LNCAP (cell line): Measurements from ENCODE around the gene NKAIN2.
A peak's percentile ranks its signal among the peaks of the same experiment; 100 is the strongest.

Source experiments
- CTCF ChIP-seq: fragments of 450-650 bp; IDR thresholded peaks from 2 replicates; pipeline ENCODE4 v1.5.1; 2017; ENCODE audit warnings: mild to moderate bottlenecking

NKAIN2 gene

DNA sequence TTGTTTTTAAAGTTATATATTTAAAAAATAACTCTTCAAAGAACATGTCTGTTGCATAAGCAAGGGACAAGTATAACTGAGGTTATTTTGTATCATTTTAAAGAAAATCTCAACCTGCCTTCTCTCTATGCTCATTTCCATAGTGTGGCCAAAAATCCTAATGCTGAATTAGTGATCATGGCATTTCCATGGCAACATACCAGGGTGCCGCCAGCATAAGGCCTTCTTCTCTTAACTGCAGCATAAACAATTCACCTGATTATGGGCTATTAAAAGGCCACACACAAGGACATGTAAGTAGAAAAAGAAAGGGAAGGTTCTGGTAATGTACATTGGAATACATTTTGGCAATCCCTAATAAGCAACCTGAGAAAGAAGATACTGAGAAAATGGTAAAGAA lies 1063.5 kb downstream of the NKAIN2 start:
- TF ChIP-seq CTCF: no peak

DNA sequence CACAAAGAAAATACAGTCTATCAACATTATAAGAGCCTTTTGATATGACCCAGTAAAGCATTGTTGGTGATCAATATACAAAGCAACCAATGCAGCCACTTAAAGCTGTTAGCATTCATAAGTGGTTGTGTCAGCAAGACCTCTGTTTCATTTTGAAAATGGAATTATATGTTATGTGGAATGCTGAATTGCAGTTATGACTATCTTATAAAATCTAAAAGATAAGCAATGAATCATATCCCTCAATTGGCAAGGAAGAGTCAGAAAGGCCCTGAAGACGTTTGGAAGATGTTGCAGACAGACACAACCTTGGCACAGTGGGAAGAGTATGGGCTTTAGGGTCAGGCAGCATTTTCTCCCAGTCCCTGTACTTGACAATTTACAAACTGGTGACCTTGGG lies 1064.8 kb downstream of the NKAIN2 start:
- no peak for TF ChIP-seq CTCF

GRCh38 chr6:124869416-124869815 lies 1065.8 kb downstream of the NKAIN2 start:
- TF ChIP-seq CTCF: no peak

- peak; percentile 69 for TF ChIP-seq CTCF
Observed at GRCh38 chr6:124870611-124871459, 1067.2 kb downstream of the NKAIN2 start.

GRCh38 chr6:124872361-124873065 lies 1068.8 kb downstream of the NKAIN2 start:
- no peak for TF ChIP-seq CTCF

- no peak for TF ChIP-seq CTCF
Observed at GRCh38 chr6:124873066-124873410, 1069.4 kb downstream of the NKAIN2 start.
